Ishikawa (cell line): ENCODE measurements around the gene ANLN.

Source experiments
- CEBPB ChIP-seq: IDR thresholded peaks from 2 replicates; pipeline ENCODE4 v1.6.1; 2012
- EP300 ChIP-seq: IDR thresholded peaks from 2 replicates; pipeline ENCODE4 v1.6.1; 2012; ENCODE audit warnings: borderline replicate concordance
- TAF1 ChIP-seq: IDR thresholded peaks from 2 replicates; pipeline ENCODE4 v1.6.1; 2012; ENCODE audit warnings: low read depth, mild to moderate bottlenecking
- TCF12 ChIP-seq: IDR thresholded peaks from 2 replicates; pipeline ENCODE4 v1.6.1; 2012; ENCODE audit warnings: low read depth
- TEAD4 ChIP-seq: IDR thresholded peaks from 2 replicates; pipeline ENCODE4 v1.6.1; 2012
- YY1 ChIP-seq: IDR thresholded peaks from 2 replicates; pipeline ENCODE4 v1.6.1; 2012; ENCODE audit warnings: low read depth
- ZBTB7A ChIP-seq: IDR thresholded peaks from 2 replicates; pipeline ENCODE4 v1.6.1; 2012; ENCODE audit warnings: low read depth

GRCh38 chr7:36456138-36456537, 66.5 kb downstream of the ANLN start:
- TF ChIP-seq CEBPB (no peak), EP300 (no peak), YY1 (no peak), TAF1 (no peak), TEAD4 (no peak), ZBTB7A (no peak), TCF12 (no peak)
